PC-9 (cell line): Measurements from ENCODE around the gene SLMAP.

Experiments
- EZH2 ChIP-seq: fragments of 200-600 bp; sonication (generic); IDR thresholded peaks from 2 replicates; pipeline ENCODE4 v1.8.0; 2017; ENCODE audit warnings: antibody characterized with exemption, low read depth
- TF ChIP-seq, protein P1 (sequence below): fragments of 200-600 bp; sonication (generic); conservative IDR thresholded peaks from 2 replicates; pipeline ENCODE4 v1.6.1; 2017; ENCODE audit warnings: mixed run types, antibody characterized with exemption, mild to moderate bottlenecking, moderate library complexity

DNA sequence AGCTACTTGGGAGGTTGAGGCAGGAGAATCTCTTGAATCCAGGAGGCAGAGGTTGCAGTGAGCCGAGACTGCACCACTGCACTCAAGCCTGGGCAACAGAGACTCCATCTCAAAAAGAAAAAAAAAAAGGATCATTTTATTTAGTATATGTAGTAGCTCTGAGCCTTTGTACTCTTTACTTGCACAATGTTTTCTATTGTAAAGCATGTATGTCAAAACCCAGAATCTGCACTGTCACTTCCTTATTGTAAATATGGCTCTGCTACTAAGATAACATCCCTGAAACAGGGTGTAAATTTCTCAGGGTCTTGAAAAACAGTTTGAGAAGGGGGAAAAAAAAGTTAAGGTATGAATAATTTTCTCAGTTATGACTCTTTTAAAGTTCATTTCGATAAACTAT lies 35.1 kb downstream of the SLMAP start:
- TF ChIP-seq, protein P1, sequence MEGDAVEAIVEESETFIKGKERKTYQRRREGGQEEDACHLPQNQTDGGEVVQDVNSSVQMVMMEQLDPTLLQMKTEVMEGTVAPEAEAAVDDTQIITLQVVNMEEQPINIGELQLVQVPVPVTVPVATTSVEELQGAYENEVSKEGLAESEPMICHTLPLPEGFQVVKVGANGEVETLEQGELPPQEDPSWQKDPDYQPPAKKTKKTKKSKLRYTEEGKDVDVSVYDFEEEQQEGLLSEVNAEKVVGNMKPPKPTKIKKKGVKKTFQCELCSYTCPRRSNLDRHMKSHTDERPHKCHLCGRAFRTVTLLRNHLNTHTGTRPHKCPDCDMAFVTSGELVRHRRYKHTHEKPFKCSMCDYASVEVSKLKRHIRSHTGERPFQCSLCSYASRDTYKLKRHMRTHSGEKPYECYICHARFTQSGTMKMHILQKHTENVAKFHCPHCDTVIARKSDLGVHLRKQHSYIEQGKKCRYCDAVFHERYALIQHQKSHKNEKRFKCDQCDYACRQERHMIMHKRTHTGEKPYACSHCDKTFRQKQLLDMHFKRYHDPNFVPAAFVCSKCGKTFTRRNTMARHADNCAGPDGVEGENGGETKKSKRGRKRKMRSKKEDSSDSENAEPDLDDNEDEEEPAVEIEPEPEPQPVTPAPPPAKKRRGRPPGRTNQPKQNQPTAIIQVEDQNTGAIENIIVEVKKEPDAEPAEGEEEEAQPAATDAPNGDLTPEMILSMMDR: no peak
- no peak for TF ChIP-seq EZH2
